Airway epithelial cell (primary cell): ENCODE results near the gene A4GALT. TPM values are rescaled to one million over a fixed set of nuclear protein-coding genes. Genes with fewer than 3 reads are reported as not detected.

Experiments
- total RNA-seq: library from RNA; depleted of rRNA; stranded (reverse); fragments of >200 nt; gene quantifications from 2 replicates; pipeline ENCODE4 v1.2.3, GENCODE V29; 2015

A4GALT gene
- total RNA-seq = 17.9 and 27.7 TPM in 2 replicates

GRCh38 chr22:42720263-42721044 lies at the start of gene A4GALT:
TSS of gene A4GALT (minus strand) at chr22:42720870. CDS start at chr22:42693951, 26,919 bp downstream.

GRCh38 chr22:42649246-42650099 lies 71.2 kb downstream of the A4GALT start, which contains the start of gene CYB5R3:
TSS of gene CYB5R3 (minus strand) at chr22:42649392. CDS start at chr22:42649315, 77 bp downstream.

Other genes starting within 250 kb of the A4GALT start
- 36.4 and 38.7 TPM in 2 replicates for gene RRP7A, start 201.1 kb downstream of the A4GALT start, total RNA-seq
- 3.0 and 5.8 TPM in 2 replicates for gene SERHL2, start 166.9 kb downstream of the A4GALT start, total RNA-seq
- 21.6 and 29.6 TPM in 2 replicates for gene POLDIP3, start 106.0 kb downstream of the A4GALT start, total RNA-seq
- gene ATP5MGL, start 80.3 kb downstream of the A4GALT start, total RNA-seq = not detected in 2 replicates
- gene CYB5R3, start 71.5 kb downstream of the A4GALT start, total RNA-seq = 60.1 and 95.2 TPM in 2 replicates
- 17.7 and 30.1 TPM in 2 replicates for gene ARFGAP3, start 136.4 kb upstream of the A4GALT start, total RNA-seq